GM23248 (cell line): ENCODE results near the gene ABCF2.

Experiments used
- EZH2 ChIP-seq: fragments of 200-600 bp; sonication (generic); IDR thresholded peaks from 2 replicates; pipeline ENCODE4 v1.6.1; 2018; ENCODE audit warnings: antibody characterized with exemption, mild to moderate bottlenecking; ENCODE audit not compliant: insufficient read depth, poor library complexity, severe bottlenecking
- EZH2phosphoT487 ChIP-seq: fragments of 200-600 bp; sonication (generic); IDR thresholded peaks from 2 replicates; pipeline ENCODE4 v1.6.1; 2018; ENCODE audit warnings: antibody characterized with exemption, moderate library complexity, mild to moderate bottlenecking, low read depth; ENCODE audit not compliant: insufficient read depth

DNA sequence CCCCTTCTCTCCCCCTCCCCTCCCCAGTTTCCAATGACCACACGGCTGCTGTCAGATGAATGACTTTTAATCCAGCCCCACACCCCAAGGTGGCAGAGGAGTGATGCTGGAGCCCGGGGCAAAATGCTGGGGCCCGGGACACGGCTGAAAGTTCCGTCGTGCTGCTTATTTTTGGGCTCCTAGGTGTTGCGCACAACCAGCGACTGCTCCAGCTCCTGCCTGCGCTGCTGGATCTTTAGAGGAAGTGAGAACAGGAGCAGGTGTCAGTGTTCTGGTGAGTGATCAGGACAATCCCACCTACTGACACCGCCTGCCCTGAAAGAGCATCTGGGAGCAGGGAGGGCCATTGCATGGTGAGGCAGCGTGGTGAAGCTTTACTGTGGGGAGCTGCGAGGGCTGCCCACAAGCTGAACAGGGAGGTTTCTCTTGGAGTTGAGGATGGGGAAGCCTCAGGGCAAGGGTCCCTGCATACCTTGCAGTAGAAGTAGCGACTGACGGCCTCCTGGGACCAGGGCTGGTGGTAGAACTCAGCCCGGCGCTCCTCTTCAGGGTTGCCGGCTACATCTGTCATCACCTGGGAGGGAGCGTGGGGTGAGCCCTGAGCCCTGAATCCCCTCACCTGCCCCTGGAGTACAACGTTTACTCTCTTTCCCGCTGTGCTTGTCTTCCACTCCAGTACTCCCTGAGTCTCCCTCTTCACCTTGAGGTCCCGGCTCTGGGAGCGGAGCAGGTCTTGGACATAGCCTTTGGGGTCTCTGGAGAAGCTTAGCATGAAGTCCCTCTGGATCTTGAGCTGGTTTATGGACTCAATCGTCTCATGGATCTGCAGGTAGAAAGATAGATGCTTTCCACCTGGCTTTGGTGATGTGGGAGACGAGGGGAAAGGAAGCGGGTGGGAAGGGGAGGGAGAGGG lies 12.2 kb upstream of the ABCF2 start:
- TF ChIP-seq EZH2 (no peak), EZH2phosphoT487 (no peak)
